Amygdala (tissue), 56 donors: ENCODE measurements around the gene TIPRL.
"Not testable (repeated sequence)": the region's sequence is repeated elsewhere in the genome, so short reads cannot be mapped to it uniquely, and the experiment has no call there.

Experiments used
- DNase-seq, 56 donors: peaks; one replicate each; lab custom pipeline; 2025; lab: John Stamatoyannopoulos, UW

Gene TIPRL

GRCh38 chr1:168207673-168208072 is 28.9 kb downstream of the TIPRL start:
- not testable (repeated sequence) for DNase-seq

GRCh38 chr1:168210312-168210711 is 31.6 kb downstream of the TIPRL start:
- no peak for DNase-seq

GRCh38 chr1:168213349-168213748 is 34.6 kb downstream of the TIPRL start:
- no peak for DNase-seq

- no peak for DNase-seq
Observed at GRCh38 chr1:168216171-168216570, 37.4 kb downstream of the TIPRL start.

GRCh38 chr1:168217664-168218063 is 38.9 kb downstream of the TIPRL start:
- DNase-seq: no peak

- DNase-seq: no peak
Observed at GRCh38 chr1:168218658-168219057, 39.9 kb downstream of the TIPRL start.

GRCh38 chr1:168220470-168220871 is 41.7 kb downstream of the TIPRL start:
- DNase-seq: no peak

- DNase-seq: no peak
Observed at GRCh38 chr1:168221275-168221674, 42.5 kb downstream of the TIPRL start.

GRCh38 chr1:168223261-168223660 is 44.5 kb downstream of the TIPRL start:
- no peak for DNase-seq

- no peak for DNase-seq
Observed at GRCh38 chr1:168223681-168224540, 45.1 kb downstream of the TIPRL start.

- no peak for DNase-seq
Observed at GRCh38 chr1:168224991-168225390, 46.2 kb downstream of the TIPRL start.

GRCh38 chr1:168225476-168226190 is 46.9 kb downstream of the TIPRL start, which contains the start of gene SFT2D2:
Gene SFT2D2, plus strand, starts transcription at chr1:168226004. Its CDS starts 76 bp downstream, at chr1:168226080.
- peak in 51 of 56 donors; percentile 12 to 83 (median 55) for DNase-seq

- no peak for DNase-seq
Observed at GRCh38 chr1:168227620-168228019, 48.9 kb downstream of the TIPRL start.

GRCh38 chr1:168229893-168230292 is 51.1 kb downstream of the TIPRL start:
- DNase-seq: no peak

GRCh38 chr1:168230709-168231108 is 51.9 kb downstream of the TIPRL start:
- no peak for DNase-seq

- DNase-seq: peak in 1 of 56 donors; percentile 11
Observed at GRCh38 chr1:168234846-168235547, 56.2 kb downstream of the TIPRL start.

GRCh38 chr1:168235548-168235885 is 56.8 kb downstream of the TIPRL start:
- no peak for DNase-seq

- no peak for DNase-seq
Observed at GRCh38 chr1:168235937-168236336, 57.2 kb downstream of the TIPRL start.

GRCh38 chr1:168236836-168237611 is 58.3 kb downstream of the TIPRL start:
- DNase-seq: peak in 14 of 56 donors; percentile 7 to 56 (median 17)

- no peak for DNase-seq
Observed at GRCh38 chr1:168243198-168243597, 64.4 kb downstream of the TIPRL start.
